Hepatocyte (in vitro differentiated cells): ENCODE data around the gene DYNC1LI2. TPM values are rescaled to one million over a fixed set of nuclear protein-coding genes. Genes with fewer than 3 reads are reported as not detected.

Experiments used
- DNase-seq: peaks from one replicate; pipeline ENCODE4 v3.0.0-alpha.2; 2016; ENCODE audit warnings: low spot score
- H2AFZ ChIP-seq: fragments of 200-600 bp; sonication (generic); 2 replicates; pipeline ENCODE4 v1.6.0; 2016; ENCODE audit warnings: antibody characterized with exemption, mild to moderate bottlenecking
- H3K27ac ChIP-seq: fragments of 200-600 bp; sonication (generic); 2 replicates; pipeline ENCODE4 v1.5.1; 2016; ENCODE audit warnings: mild to moderate bottlenecking
- H3K27me3 ChIP-seq: fragments of 200-600 bp; sonication (generic); 2 replicates; pipeline ENCODE4 v1.6.1; 2016
- H3K36me3 ChIP-seq: fragments of 200-600 bp; sonication (generic); replicated peaks from 2 replicates; pipeline ENCODE4 v1.5.1; 2016; ENCODE audit warnings: low read depth; ENCODE audit not compliant: insufficient read depth
- H3K4me1 ChIP-seq: fragments of 200-600 bp; sonication (generic); 2 replicates; pipeline ENCODE4 v1.5.1; 2016; ENCODE audit warnings: mild to moderate bottlenecking, moderate library complexity; ENCODE audit not compliant: insufficient read depth
- H3K4me2 ChIP-seq: fragments of 200-600 bp; sonication (generic); 2 replicates; pipeline ENCODE4 v1.6.0; 2016
- H3K4me3 ChIP-seq: fragments of 200-600 bp; sonication (generic); 2 replicates; pipeline ENCODE4 v1.5.1; 2016; ENCODE audit warnings: mild to moderate bottlenecking
- H3K79me2 ChIP-seq: fragments of 200-600 bp; sonication (generic); 2 replicates; pipeline ENCODE4 v1.6.0; 2017; ENCODE audit warnings: mild to moderate bottlenecking
- H3K9me2 ChIP-seq: fragments of 200-600 bp; sonication (generic); replicated peaks from 2 replicates; pipeline ENCODE4 v1.6.0; 2017; ENCODE audit warnings: mild to moderate bottlenecking; ENCODE audit not compliant: insufficient read depth
- H3K9me3 ChIP-seq: fragments of 200-600 bp; sonication (generic); 2 replicates; pipeline ENCODE4 v1.5.1; 2016; ENCODE audit warnings: low read depth, mild to moderate bottlenecking
- H4K20me1 ChIP-seq: fragments of 200-600 bp; sonication (generic); 2 replicates; pipeline ENCODE4 v1.6.0; 2016; ENCODE audit warnings: mild to moderate bottlenecking; ENCODE audit not compliant: insufficient read depth, poor library complexity, severe bottlenecking
- EZH2 ChIP-seq: fragments of 200-600 bp; sonication (generic); IDR thresholded peaks from 2 replicates; pipeline ENCODE4 v1.6.1; 2016; ENCODE audit warnings: antibody characterized with exemption, mild to moderate bottlenecking, borderline replicate concordance
- EZH2phosphoT487 ChIP-seq: fragments of 200-600 bp; sonication (generic); IDR thresholded peaks from one replicate; pipeline ENCODE4 v1.6.1; 2018; ENCODE audit warnings: antibody characterized with exemption, mild to moderate bottlenecking, low read depth, moderate library complexity; ENCODE audit not compliant: unreplicated experiment, severe bottlenecking
- WGBS: methylation state at CpG from one replicate; pipeline ENCODE4 v1.1.6; 2016; ENCODE audit warnings: low lambda C conversion rate; ENCODE audit errors: missing lambda C conversion rate; 5-methylcytosine and 5-hydroxymethylcytosine counted together
- polyA plus RNA-seq: library from polyadenylated mRNA; unstranded; fragments of >200 nt; fragmentation: Nextera tagmentation; extraction: Ambion mirVana; gene quantifications from 2 replicates; pipeline ENCODE4 v1.2.1, GENCODE V29; 2016
- total RNA-seq: library from RNA; depleted of rRNA; stranded (reverse); fragments of >200 nt; gene quantifications from 2 replicates; pipeline ENCODE4 v1.2.3, GENCODE V29; 2014
- TF ChIP-seq, protein P1 (sequence below): fragments of 200-600 bp; sonication (generic); IDR thresholded peaks from 2 replicates; pipeline ENCODE4 v1.5.1; 2016; ENCODE audit warnings: antibody characterized with exemption, mild to moderate bottlenecking; ENCODE audit not compliant: poor library complexity

DYNC1LI2 gene
- total and polyA plus RNA-seq, 2 experiments from 2014 or later, result 97.3 to 99.1 TPM

DNA sequence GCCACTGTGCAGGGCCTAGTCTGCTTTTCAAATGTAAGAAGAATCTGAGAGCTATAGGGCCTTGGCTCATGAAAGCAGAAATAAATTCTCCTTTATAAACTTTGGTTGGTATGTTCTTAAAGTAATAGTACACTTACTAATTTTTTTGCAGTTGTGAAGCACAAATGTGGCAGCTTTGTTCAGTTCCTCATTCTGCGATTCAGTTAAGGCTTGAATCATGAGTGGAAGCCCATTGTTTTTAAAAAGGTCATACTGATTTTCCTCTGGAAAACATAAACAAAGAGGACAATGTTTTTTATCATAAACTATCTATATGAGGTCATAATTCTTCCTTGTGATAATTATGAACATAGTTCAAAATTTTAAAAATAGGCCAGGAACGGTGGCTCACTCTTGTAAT is 23.6 kb upstream of the DYNC1LI2 start:
- no peaks in the 10 kb centered on the region for H3K36me3 ChIP-seq
- H3K9me3 ChIP-seq, result no peaks in the 10 kb centered on the region
- H2AFZ ChIP-seq, result no peak overlapping the region
- H4K20me1 ChIP-seq, result no peaks in the 10 kb centered on the region
- TF ChIP-seq, protein P1, sequence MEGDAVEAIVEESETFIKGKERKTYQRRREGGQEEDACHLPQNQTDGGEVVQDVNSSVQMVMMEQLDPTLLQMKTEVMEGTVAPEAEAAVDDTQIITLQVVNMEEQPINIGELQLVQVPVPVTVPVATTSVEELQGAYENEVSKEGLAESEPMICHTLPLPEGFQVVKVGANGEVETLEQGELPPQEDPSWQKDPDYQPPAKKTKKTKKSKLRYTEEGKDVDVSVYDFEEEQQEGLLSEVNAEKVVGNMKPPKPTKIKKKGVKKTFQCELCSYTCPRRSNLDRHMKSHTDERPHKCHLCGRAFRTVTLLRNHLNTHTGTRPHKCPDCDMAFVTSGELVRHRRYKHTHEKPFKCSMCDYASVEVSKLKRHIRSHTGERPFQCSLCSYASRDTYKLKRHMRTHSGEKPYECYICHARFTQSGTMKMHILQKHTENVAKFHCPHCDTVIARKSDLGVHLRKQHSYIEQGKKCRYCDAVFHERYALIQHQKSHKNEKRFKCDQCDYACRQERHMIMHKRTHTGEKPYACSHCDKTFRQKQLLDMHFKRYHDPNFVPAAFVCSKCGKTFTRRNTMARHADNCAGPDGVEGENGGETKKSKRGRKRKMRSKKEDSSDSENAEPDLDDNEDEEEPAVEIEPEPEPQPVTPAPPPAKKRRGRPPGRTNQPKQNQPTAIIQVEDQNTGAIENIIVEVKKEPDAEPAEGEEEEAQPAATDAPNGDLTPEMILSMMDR, result no peak
- TF ChIP-seq EZH2phosphoT487 (no peak), EZH2 (no peak)
- H3K4me1 ChIP-seq, result no peaks in the 10 kb centered on the region
- no peaks in the 10 kb centered on the region for H3K79me2 ChIP-seq
- no peaks in the 10 kb centered on the region for H3K27me3 ChIP-seq
- no peak overlapping the region for H3K4me3 ChIP-seq
- 83% methylated on average over 2 of the region's 2 CpGs for WGBS
- no peaks in the 10 kb centered on the region for H3K9me2 ChIP-seq
- H3K4me2 ChIP-seq, result no peak overlapping the region
- no peak overlapping the region for H3K27ac ChIP-seq
- no peak for DNase-seq

DNA sequence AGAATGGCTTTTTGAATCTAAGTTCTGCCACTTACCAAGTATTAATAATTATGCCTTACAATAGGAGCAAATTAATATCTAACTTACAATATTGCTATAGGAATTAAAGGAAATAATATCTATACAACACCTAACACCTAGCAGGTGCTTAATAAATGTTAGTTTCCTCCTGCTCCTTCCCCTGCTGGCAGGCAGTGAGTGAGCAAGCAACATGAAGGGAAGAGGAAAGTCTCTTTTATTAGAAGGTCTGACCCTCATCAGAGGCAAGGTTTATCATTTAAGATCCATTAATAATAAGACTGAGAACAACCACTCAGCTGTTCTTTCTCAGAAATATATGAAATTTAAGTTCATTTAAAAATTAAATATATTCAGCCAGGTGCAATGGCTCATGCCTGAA is 6.7 kb upstream of the DYNC1LI2 start:
- DNase-seq, result no peak
- no peaks in the 10 kb centered on the region for H3K9me2 ChIP-seq
- no peaks in the 10 kb centered on the region for H3K36me3 ChIP-seq
- no peaks in the 10 kb centered on the region for H4K20me1 ChIP-seq
- no peak for TF ChIP-seq EZH2
- TF ChIP-seq, protein P1, result no peak
- TF ChIP-seq EZH2phosphoT487, result no peak
- H3K4me1 ChIP-seq, result no peaks in the 10 kb centered on the region
- H3K27me3 ChIP-seq, result no peaks in the 10 kb centered on the region
- no peaks in the 10 kb centered on the region for H3K9me3 ChIP-seq
- no peaks in the 10 kb centered on the region for H3K79me2 ChIP-seq
- H3K27ac ChIP-seq, result no peak overlapping the region
- no peak overlapping the region for H3K4me3 ChIP-seq
- H2AFZ ChIP-seq, result no peak overlapping the region
- no peak overlapping the region for H3K4me2 ChIP-seq

DNA sequence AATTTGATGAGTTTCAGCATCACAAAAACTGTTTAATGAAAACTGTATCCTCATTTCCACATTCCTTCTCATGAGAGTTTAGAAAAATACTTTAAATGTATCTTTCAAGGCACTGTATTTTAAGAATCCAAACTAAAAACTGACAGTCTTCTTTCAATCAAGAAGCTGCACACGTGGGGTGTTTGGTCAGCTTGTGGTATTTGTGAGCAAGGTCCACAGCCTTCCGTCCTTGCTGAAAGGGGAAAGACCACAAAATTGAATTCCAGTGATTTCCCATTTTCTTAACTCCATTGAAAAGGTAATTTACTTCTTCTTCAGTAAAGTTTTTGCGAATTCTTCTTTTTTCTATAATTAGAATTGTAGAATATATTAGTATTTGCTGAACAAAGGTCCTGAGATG is 3.4 kb upstream of the DYNC1LI2 start:
- no peak overlapping the region for H3K4me2 ChIP-seq
- H2AFZ ChIP-seq, result no peak overlapping the region
- H3K27ac ChIP-seq, result no peak overlapping the region
- no peaks in the 10 kb centered on the region for H3K27me3 ChIP-seq
- TF ChIP-seq EZH2 (no peak), EZH2phosphoT487 (no peak)
- TF ChIP-seq, protein P1, result no peak
- peaks cover 6% of the 10 kb centered on the region for H3K4me1 ChIP-seq
- no peak for DNase-seq
- WGBS, result 57% methylated on average over 3 of the region's 3 CpGs
- H3K9me3 ChIP-seq, result no peaks in the 10 kb centered on the region
- H3K79me2 ChIP-seq, result peaks cover 20% of the 10 kb centered on the region
- H4K20me1 ChIP-seq, result peaks cover 12% of the 10 kb centered on the region
- no peak overlapping the region for H3K4me3 ChIP-seq
- H3K36me3 ChIP-seq, result no peaks in the 10 kb centered on the region
- no peaks in the 10 kb centered on the region for H3K9me2 ChIP-seq

DNA sequence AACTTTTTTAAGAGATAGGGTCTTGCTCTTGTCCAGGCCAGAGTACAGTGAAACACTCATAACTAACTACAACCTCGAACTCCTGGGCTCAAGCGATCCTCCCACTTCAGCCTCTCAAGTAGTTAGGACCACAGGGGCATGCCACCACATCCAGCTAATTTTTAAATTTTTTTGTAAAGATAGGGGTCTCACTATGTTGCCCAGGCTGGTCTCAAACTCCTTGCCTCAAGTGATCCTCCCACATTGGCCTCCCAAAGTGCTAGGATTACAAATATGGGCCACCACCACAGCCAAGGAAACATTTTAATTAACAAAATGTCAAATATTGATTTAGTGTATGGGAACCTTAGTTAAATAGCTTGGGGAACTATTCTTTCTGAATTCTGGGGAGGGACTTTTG is 2.8 kb upstream of the DYNC1LI2 start:
- Histone ChIP-seq H3K9me3 (no peaks in the 10 kb centered on the region), H3K27ac (no peak overlapping the region), H3K9me2 (no peaks in the 10 kb centered on the region), H2AFZ (no peak overlapping the region), H3K4me2 (no peak overlapping the region), H3K36me3 (no peaks in the 10 kb centered on the region), H3K4me3 (no peak overlapping the region), H4K20me1 (peaks cover 18% of the 10 kb centered on the region), H3K27me3 (no peaks in the 10 kb centered on the region), H3K4me1 (peaks cover 12% of the 10 kb centered on the region), H3K79me2 (peaks cover 26% of the 10 kb centered on the region)
- 98% methylated on average over 2 of the region's 2 CpGs for WGBS
- DNase-seq, result no peak
- TF ChIP-seq, protein P1, result no peak
- TF ChIP-seq EZH2phosphoT487 (no peak), EZH2 (no peak)
